ENCODE data around the gene SERGEF. TPM values are rescaled to one million over a fixed set of nuclear protein-coding genes. Genes with fewer than 3 reads are reported as not detected.

SERGEF gene
- total RNA-seq, 1 donor from 2014 or later: 24.0 TPM

DNA sequence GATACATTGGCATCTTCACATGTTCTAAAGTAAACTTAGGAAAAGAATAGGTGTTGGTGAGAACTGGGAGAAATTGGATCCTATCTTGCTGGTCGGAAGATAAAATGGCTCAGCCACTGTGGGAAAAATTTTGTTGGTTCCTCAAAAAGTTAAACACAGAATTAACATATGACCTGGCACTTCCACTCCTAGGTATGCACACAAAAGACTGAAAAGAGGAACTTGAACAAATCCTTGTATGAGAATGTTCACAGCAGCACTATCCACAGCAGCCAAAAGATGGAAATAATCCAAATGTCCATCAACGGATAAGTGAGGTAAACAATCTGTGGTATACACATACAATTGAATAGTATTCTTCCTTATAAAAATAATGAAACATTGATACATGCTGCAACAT is 38.0 kb upstream of the SERGEF start:
- H3K9me3 Mint-ChIP-seq (ENCODE audit: unreplicated experiment): peaks cover 17% of the 10 kb centered on the region
- no peak overlapping the region for H3K27ac Mint-ChIP-seq (ENCODE audit: unreplicated experiment)
- TF ChIP-seq, protein P1, sequence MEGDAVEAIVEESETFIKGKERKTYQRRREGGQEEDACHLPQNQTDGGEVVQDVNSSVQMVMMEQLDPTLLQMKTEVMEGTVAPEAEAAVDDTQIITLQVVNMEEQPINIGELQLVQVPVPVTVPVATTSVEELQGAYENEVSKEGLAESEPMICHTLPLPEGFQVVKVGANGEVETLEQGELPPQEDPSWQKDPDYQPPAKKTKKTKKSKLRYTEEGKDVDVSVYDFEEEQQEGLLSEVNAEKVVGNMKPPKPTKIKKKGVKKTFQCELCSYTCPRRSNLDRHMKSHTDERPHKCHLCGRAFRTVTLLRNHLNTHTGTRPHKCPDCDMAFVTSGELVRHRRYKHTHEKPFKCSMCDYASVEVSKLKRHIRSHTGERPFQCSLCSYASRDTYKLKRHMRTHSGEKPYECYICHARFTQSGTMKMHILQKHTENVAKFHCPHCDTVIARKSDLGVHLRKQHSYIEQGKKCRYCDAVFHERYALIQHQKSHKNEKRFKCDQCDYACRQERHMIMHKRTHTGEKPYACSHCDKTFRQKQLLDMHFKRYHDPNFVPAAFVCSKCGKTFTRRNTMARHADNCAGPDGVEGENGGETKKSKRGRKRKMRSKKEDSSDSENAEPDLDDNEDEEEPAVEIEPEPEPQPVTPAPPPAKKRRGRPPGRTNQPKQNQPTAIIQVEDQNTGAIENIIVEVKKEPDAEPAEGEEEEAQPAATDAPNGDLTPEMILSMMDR (IDR thresholded peaks at IDR 0.05): no peak
- peaks cover 2% of the 10 kb centered on the region for H3K4me1 Mint-ChIP-seq (ENCODE audit: unreplicated experiment)
- no peak overlapping the region for H3K4me3 Mint-ChIP-seq (ENCODE audit: unreplicated experiment)
- DNase-seq (ENCODE audit: extremely low spot score, unreplicated experiment): no peak
- peaks cover 6% of the 10 kb centered on the region for H3K36me3 Mint-ChIP-seq (ENCODE audit: unreplicated experiment)
- peaks cover 34% of the 10 kb centered on the region for H3K27me3 Mint-ChIP-seq (ENCODE audit: unreplicated experiment)

DNA sequence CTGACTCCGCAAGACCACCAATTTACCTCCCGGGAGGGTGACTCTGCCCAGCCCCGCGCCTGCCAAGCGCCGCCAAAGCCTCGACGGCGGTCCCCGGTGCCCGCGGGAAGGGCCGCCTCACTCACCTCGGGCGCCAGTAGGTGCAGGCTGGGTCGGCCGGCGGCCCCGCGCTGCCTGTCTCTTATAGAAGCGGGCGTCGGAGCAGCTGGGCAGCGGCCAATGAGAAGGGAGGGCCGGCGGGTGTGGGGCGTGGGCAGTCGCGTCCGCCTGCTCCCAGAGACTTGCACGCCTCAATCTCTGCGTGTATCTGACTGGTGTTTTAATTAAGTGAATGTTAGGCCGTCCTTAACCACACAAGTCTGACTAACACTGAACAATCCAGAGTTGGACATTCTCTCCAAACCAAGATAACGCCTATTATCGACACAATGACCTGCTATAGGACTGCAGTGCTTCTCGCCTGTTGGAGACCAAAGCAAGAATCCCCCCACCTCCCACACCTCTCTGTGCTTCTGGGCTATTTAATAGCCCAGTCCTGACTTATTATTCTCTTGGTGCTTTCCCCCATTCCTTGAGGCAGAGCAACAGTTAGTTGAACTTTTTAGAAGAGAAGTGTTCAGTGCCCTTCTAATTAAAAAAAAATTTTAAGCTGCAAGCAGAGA is 33.4 kb upstream of the SERGEF start, which contains the start of gene TPH1:
Gene TPH1, minus strand, starts transcription at position 154 of the 662 bp plus-strand sequence. CDS start 5,507 bp downstream, outside the sequence.
- peaks cover 8% of the 10 kb centered on the region for H3K36me3 Mint-ChIP-seq (ENCODE audit: unreplicated experiment)
- TF ChIP-seq, protein P1 (IDR thresholded peaks at IDR 0.05): no peak
- no peak within 1 kb of the TSS for H3K4me3 Mint-ChIP-seq (ENCODE audit: unreplicated experiment)
- H3K9me3 Mint-ChIP-seq (ENCODE audit: unreplicated experiment): peaks cover 20% of the 10 kb centered on the region
- H3K27me3 Mint-ChIP-seq (ENCODE audit: unreplicated experiment): peaks cover 66% of the 10 kb centered on the region
- peaks cover 2% of the 10 kb centered on the region for H3K4me1 Mint-ChIP-seq (ENCODE audit: unreplicated experiment)
- no peak within 1 kb of the TSS for H3K27ac Mint-ChIP-seq (ENCODE audit: unreplicated experiment)
- no peak for DNase-seq (ENCODE audit: extremely low spot score, unreplicated experiment)

DNA sequence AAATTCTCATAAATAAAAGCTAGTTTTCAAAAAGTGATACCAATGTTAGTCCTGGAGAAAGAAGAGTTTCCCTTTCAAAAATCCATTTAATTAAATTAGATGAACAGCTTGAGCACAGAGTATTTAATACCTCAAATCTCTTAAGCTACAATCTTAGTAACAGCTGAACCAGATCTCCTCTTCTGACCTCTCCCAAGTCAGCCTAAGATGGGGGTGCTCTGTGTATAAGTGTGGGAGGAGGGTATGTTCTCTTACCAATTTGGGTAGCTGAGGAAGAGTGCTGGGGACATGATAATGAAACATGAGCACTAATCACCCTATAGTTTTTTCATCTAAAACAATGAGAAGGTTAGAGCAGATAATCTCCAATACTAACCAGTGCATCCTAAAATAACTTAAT is 23.6 kb upstream of the SERGEF start:
- no peaks in the 10 kb centered on the region for H3K36me3 Mint-ChIP-seq (ENCODE audit: unreplicated experiment)
- no peak for DNase-seq (ENCODE audit: extremely low spot score, unreplicated experiment)
- H3K4me1 Mint-ChIP-seq (ENCODE audit: unreplicated experiment): no peaks in the 10 kb centered on the region
- H3K4me3 Mint-ChIP-seq (ENCODE audit: unreplicated experiment): no peak overlapping the region
- H3K27ac Mint-ChIP-seq (ENCODE audit: unreplicated experiment): no peak overlapping the region
- H3K27me3 Mint-ChIP-seq (ENCODE audit: unreplicated experiment): peaks cover 34% of the 10 kb centered on the region
- TF ChIP-seq, protein P1 (IDR thresholded peaks at IDR 0.05): no peak
- no peaks in the 10 kb centered on the region for H3K9me3 Mint-ChIP-seq (ENCODE audit: unreplicated experiment)

DNA sequence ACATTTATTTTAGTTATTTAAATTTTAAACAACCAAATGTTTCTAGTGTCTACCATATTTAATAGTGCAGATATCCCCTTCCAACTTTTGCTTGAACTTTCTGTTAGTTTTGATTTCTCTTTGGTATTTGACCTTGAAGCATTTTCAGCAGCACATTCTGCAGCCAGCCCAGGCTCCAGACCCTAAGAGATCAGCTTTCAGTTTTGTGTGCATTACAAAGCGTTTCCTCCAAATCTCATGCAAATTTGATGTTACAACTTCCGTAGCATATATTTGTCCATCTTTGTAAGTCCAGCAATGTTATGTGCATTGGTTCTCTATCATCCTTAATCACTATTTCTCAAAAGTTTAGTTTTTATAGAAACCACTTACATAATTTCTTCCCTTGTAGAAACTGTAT is 14.6 kb upstream of the SERGEF start:
- TF ChIP-seq, protein P1 (IDR thresholded peaks at IDR 0.05): no peak
- no peaks in the 10 kb centered on the region for H3K4me1 Mint-ChIP-seq (ENCODE audit: unreplicated experiment)
- H3K36me3 Mint-ChIP-seq (ENCODE audit: unreplicated experiment): no peaks in the 10 kb centered on the region
- H3K27ac Mint-ChIP-seq (ENCODE audit: unreplicated experiment): no peak overlapping the region
- H3K9me3 Mint-ChIP-seq (ENCODE audit: unreplicated experiment): no peaks in the 10 kb centered on the region
- H3K4me3 Mint-ChIP-seq (ENCODE audit: unreplicated experiment): no peak overlapping the region
- H3K27me3 Mint-ChIP-seq (ENCODE audit: unreplicated experiment): peaks cover 11% of the 10 kb centered on the region
- no peak for DNase-seq (ENCODE audit: extremely low spot score, unreplicated experiment)

DNA sequence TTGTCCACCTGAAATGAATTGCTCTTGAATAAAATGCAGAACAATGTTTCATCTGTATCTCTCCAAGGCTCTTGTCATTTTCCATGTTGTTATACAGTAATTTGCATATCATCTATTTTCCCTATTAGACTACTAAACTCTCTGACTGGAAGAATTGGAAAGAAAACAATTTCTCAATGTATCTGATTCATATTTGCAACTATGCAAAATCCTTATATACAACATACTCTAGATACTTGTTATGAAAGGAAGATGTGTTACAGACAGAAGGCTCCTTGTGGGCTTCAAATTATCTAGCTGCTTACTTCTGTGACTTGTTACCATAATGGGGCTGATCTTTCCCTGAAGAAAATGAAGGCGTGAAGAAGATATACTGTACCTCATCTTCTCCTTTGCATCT is 9.6 kb upstream of the SERGEF start:
- no peak overlapping the region for H3K27ac Mint-ChIP-seq (ENCODE audit: unreplicated experiment)
- H3K9me3 Mint-ChIP-seq (ENCODE audit: unreplicated experiment): no peaks in the 10 kb centered on the region
- H3K27me3 Mint-ChIP-seq (ENCODE audit: unreplicated experiment): peaks cover 12% of the 10 kb centered on the region
- TF ChIP-seq, protein P1 (IDR thresholded peaks at IDR 0.05): no peak
- H3K36me3 Mint-ChIP-seq (ENCODE audit: unreplicated experiment): no peaks in the 10 kb centered on the region
- H3K4me1 Mint-ChIP-seq (ENCODE audit: unreplicated experiment): no peaks in the 10 kb centered on the region
- no peak for DNase-seq (ENCODE audit: extremely low spot score, unreplicated experiment)
- no peak overlapping the region for H3K4me3 Mint-ChIP-seq (ENCODE audit: unreplicated experiment)

Measured in osteocyte (in vitro differentiated cells).